Activated CD4-positive, alpha-beta T cell treated with anti-CD3 and anti-CD28 coated beads for 1 hour (primary cell): ENCODE measurements around the gene PCED1B.
A peak's percentile ranks its signal among the peaks of the same experiment; 100 is the strongest.

Source experiments
- DNase-seq: peaks from one replicate; pipeline ENCODE4 v3.0.0-alpha.2; 2020

Gene PCED1B

GRCh38 chr12:47068539-47068938 lies 10.9 kb upstream of the PCED1B start:
- no peak for DNase-seq

DNA sequence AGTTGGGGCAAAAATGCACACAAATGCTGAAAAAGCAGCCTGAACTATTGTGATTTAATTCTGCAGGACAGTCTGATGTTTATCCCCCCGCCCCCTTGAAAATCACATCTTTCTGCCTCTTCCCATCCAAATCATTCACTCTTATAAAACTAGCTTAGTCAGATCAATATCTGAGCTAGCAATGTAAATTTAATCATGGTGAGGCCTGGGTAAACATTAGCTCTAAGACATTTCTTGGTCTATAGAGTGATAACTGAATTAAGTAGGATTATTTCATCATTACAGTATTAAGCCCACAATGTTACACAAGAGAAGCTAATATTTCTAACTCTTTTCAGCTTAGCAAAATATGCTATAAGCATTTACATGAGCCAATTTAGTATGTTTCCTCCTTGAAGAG lies 9.1 kb upstream of the PCED1B start:
- DNase-seq, result no peak

DNA sequence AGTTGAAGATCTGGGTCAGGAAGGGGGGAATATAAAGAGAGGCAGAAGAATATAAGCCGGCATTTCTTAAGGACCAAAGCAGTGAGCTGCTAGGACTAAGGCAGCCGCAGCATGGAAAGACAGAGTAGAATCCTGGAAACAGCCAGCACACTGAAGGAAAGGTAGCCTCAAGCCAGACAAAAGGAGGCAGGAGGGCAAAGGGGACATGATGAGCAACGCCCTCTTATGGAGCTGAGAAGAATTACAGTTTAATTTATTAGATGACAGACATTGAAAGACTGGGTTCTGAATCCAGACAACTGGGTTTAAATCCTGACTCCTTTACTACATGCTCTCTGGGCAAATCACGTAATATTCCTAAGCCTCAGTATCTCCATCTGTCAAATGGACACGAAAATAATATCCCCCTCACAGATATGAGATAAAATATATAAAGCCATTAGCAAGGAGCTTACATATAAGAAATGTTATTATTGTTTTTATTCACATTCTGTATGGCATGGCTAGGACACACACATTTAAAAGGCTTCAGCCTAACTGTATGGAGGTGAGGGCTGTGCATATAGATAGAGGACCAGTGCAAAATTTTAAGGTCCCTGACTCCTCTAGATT lies 8.1 kb upstream of the PCED1B start:
- no peak for DNase-seq

DNA sequence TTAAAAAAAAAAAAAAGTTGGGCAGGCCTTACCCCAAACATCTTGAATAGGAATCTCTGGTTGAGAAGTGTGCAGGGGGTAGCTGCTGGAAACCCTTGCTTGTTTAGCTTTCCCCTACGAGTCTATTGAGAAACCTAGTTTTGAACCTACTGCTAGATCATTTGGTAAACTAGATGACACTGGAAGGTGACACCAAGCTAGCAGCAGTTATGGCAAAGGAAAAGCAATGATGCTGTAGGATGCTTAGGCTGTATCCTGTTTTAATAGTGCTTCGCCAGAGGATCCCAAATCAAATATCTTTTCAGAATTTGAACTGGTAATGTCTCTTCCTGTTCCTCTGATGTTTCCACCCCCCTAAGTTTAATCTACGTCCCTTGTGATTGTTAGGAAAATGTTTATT lies 5.5 kb upstream of the PCED1B start:
- no peak for DNase-seq

GRCh38 chr12:47074757-47075156 lies 4.7 kb upstream of the PCED1B start:
- no peak for DNase-seq

- DNase-seq, result no peak
Measured at GRCh38 chr12:47075192-47076084, 4.0 kb upstream of the PCED1B start.

DNA sequence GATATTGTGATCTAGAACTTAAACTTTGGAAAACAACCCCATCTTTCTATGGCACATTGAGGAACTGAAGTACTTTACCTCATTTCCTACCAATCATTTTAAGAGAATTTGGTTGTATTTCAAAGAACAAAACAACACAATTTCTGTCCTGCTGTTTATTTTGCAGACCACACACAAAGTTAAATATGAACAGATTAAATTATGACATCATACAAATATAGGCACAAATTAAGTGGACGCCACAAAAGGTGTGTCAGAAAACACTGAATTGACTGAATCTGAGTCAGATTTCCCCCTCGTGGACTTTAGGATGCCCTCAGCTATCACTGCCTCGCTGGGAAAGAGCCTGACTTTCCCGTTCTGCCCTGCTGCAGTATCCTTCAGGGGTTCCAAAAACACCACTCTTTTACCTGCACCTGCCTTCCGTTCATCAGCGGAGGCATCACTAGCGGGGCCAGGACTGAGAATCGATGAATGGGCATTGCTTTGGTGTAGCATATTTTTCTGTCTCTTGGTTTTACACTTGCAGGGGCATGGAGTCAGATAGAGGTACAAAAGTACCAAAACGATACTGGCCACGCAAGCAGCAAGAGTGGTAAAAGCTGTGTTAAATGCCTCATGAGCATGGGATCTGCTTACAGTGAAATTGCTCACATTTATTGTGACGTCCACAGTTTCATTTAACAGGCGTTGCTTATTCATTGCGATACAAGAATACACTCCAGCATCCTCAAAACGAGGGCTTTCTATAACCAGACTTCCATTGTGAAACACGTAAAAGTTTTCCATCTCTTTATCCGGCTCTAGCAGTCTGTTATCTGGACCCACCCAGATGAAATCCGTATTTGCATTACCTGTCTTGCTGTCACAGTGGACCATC lies 2.0 kb upstream of the PCED1B start:
- no peak for DNase-seq

GRCh38 chr12:47078086-47078395 lies 1.4 kb upstream of the PCED1B start:
- DNase-seq, result no peak

DNA sequence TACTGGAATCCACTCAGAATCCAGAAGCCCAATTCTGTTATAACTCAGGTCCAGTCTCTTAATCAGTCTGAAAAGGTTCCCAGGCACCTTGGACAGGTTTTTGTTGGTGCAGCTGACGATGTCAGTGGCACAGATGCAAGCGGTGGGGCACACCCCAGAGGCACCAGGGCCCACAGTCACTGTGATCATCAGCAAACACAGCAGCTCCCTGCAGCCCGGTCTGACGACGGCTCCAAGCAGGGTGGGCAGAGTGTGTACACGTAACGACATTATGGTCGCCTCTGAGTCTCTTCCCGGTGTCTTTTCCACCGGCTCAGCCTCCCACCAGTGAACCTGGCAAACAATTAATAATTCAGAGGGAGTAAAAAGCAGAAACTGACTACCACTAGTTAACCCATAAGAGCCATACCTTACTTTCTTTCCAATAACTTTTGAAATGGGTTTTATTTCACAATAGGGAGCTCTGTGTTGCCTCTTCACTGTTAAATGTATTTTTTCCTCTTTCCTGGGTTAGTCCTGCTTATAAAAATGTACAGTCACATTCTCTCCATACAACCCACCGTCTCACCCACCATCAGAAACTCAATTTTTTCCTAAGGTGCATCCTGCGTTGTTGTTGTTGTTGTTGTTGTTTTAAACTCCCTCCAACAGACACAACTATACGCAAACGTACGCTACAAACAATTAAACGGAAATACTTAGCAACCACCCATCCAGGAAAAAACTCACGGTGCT lies 521 bp upstream of the PCED1B start:
- DNase-seq, result no peak

DNA sequence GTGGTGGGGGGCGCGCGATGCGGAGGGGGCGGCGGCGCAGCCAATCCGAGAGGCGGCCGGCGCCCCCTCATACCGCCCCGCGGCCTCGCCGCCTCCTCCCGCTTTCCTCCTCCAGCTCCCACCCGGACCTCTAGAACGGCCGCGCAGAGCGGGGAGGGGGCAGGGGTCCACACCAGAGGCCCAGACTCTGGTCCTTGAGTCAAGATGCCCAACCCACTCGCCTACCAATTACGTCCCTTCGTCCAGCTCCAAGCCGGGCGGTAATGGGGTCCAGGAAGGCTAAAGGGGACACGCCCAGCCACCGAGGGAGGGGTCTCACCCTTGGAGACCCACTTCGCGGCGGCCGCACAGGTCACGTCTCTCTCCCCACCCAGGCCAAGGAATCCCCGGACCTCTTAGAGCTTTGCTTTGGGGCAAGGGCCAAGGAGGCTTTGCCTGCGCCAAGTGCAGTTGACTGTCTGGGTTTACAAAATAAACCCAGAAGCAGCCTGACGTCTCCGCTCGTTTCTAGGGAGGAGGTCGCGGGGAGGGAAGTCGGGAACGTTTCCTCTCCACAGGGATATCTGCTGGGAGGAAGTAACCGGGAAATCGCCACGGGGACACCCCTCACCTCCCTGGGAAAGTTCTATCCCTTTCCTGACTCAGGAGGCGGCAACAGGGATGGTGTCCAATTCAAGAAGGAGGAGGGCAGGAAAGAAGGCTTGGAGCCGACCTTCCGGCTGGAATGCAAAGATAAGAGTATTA lies 732 bp downstream of the PCED1B start:
- no peak for DNase-seq

GRCh38 chr12:47080725-47081502 lies 1.5 kb downstream of the PCED1B start:
- no peak for DNase-seq

- DNase-seq, result no peak
Measured at GRCh38 chr12:47082283-47082682, 2.9 kb downstream of the PCED1B start.

DNA sequence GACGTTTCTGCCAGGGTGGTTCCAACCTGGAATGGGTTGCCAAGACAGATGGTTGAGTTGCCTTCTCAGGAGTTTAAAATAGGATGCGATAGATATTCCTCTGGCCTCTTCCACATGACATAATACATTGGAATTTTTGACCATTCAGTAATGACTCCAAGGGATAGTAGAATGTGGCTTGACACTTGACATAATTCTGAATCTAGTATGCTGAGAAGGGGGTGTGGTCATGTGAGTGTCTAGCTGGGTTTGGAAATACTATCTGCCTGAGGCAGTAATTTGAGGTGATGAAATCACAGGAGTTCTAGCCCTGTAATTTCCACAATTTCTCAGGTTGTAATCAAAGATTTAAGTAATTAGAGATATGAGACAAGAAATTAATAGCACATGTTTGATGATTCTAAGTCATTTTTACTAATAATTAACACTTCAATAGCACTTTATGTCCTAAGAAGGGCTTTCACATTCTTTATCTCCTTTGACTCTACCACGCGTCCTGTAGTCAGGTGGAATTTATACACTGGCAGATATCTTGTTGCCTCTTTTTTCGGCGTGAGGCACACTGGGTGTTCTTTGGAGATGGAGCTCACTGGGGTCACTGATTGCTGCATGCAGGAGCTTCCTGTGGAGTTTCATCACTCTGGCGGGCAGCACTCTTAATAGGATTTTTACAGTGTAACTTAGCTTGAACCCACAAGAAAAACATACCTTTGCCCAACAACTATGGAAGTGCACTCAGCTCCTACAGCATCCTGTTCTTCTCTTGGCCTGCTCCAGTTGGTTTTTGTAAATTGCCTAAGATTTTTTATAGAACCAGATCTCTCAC lies 3.6 kb downstream of the PCED1B start:
- no peak for DNase-seq

DNA sequence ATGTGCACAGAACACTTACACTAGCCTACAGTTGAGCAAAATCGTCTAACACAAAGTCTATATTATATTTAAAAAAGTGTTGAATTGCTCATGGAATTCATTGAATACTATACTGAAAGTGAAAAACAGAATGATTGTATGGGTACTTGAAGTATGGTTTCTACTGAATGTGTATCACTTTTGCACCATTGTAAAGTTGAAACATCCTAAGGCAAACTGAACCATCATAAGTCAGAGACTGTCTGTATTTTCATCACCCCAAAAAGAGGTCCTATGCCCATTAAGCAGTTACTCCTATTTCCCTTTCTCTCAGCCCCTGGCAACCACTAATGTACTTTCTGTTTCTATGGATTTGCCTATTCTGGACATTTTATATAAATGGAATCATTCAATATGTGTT lies 4.8 kb downstream of the PCED1B start:
- DNase-seq, result no peak

GRCh38 chr12:47085815-47086252 lies 6.4 kb downstream of the PCED1B start:
- peak; percentile 22 for DNase-seq

- no peak for DNase-seq
Measured at GRCh38 chr12:47087088-47087688, 7.8 kb downstream of the PCED1B start.

DNA sequence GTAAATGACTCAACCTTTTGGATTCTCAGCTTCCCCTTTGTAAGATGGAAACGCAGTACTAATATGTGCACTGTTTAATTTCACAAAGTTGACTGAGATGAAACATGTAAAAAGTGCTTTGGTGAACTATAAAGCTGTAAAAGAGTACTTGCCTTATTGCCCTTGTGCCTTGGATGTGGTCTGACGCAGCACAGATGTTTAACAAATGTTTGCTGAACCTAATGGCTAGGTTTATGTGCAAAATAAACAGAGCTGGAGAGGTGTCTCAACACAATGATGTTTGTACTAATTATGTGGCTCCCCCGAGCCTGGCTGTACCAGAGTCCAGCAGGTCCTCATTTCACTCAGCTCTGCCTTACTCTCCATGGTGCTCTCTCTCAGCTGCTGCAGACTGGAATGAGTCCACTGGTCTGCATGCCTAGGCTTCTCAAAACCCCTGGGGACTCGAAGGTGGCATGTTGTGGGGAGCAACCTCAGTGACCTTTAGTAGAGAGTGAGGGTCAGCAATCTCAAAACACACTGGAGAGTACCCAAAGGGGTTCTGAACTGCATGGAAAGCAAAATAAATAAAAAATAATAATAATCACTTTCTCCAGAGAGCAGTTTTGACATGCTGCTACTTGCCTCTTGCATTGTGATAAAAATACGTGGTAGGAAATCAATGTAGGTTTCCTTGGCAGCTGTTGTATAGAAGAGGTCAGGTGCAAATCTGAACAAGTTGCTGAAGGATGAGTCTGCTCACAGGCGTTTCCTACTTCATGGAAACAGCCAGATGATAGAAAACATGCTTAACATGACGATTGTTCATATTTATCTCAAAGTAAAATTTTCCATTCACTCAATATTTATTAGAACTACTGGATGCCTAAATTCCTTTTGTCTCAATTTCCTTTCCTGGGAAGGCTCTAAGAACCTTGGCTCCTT lies 8.9 kb downstream of the PCED1B start:
- no peak for DNase-seq

GRCh38 chr12:47091009-47091408 lies 11.6 kb downstream of the PCED1B start:
- DNase-seq, result no peak

- no peak for DNase-seq
Measured at GRCh38 chr12:47094804-47095203, 15.4 kb downstream of the PCED1B start.
